ENCODE measurements around the gene OR5AU1. TPM values are rescaled to one million over a fixed set of nuclear protein-coding genes. Genes with fewer than 3 reads are reported as not detected.

OR5AU1 gene
- total RNA-seq = not detected
- long read RNA-seq = 0 reads

DNA sequence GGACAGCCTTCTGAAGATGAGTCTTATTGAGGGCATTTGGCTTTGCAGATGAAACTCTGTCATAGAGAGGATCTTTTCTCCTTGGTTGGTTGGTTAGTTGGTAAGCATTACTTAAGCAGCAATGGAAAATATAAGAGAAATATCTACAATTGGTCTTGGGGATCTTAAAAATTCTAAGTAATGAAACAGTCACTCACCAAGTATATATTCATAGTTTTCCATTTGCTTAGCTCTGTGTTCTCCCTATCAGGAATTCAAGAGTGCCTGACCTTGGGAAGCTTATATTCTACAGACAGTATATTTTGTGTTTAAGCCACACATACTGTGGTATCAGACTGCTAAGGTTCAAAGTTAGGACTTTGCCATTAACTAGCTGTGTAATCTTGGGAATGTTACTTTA lies at the start of gene OR5AU1:
TSS of gene OR5AU1 (minus strand) at position 101 of the 400 bp plus-strand sequence. CDS start 191 bp downstream, outside the sequence.
- H3K9me3 ChIP-seq (replicated peaks) = no peaks in the 10 kb centered on the region
- H3K4me3 ChIP-seq = no peak within 1 kb of the TSS
- no peaks in the 10 kb centered on the region for H3K4me1 ChIP-seq
- TF ChIP-seq, protein P1, sequence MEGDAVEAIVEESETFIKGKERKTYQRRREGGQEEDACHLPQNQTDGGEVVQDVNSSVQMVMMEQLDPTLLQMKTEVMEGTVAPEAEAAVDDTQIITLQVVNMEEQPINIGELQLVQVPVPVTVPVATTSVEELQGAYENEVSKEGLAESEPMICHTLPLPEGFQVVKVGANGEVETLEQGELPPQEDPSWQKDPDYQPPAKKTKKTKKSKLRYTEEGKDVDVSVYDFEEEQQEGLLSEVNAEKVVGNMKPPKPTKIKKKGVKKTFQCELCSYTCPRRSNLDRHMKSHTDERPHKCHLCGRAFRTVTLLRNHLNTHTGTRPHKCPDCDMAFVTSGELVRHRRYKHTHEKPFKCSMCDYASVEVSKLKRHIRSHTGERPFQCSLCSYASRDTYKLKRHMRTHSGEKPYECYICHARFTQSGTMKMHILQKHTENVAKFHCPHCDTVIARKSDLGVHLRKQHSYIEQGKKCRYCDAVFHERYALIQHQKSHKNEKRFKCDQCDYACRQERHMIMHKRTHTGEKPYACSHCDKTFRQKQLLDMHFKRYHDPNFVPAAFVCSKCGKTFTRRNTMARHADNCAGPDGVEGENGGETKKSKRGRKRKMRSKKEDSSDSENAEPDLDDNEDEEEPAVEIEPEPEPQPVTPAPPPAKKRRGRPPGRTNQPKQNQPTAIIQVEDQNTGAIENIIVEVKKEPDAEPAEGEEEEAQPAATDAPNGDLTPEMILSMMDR (IDR thresholded peaks at IDR 0.05; ENCODE audit: borderline replicate concordance) = no peak
- peaks cover 18% of the 10 kb centered on the region for H3K27me3 ChIP-seq (ENCODE audit: low read depth)
- H3K27ac ChIP-seq (replicated peaks) = no peak within 1 kb of the TSS
- H3K36me3 ChIP-seq = no peaks in the 10 kb centered on the region
- no peak for DNase-seq
- intact Hi-C loops (cut with micrococcal nuclease) = no loop called here

DNA sequence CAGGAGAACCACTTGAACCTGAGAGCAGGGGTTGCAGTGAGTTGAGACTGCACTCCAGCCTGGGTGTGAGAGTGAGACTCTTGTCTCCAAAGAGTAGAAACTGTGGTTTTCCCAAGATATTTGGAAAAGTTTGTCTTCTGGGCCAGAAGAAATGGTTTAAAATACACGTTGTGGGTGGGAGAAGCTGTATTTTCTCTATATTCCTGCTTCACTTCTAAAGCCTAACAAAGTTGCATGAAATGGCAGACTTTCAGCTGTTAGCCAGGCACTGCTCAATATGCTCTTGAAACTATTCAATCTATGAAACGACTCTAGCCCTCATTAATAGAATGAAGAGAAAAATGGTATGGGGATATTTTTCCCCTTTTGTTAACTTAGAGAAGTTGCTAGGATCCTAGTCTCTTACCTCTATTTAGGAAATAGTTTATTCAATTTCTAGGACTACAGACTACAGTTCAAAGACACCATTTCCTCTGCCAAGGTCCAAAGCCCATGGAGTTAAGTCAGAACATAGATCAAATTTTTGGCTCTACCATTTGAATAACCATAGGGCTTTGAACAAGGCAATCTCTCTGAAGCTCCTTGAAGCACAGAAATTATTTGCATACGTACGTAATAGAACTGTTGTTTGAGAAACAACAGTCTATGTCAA lies 49.3 kb upstream of the OR5AU1 start:
- Histone ChIP-seq H3K4me3 (no peak overlapping the region), H3K27me3 (ENCODE audit: low read depth) (no peaks in the 10 kb centered on the region), H3K36me3 (peaks cover 41% of the 10 kb centered on the region), H3K4me1 (peaks cover 12% of the 10 kb centered on the region), H3K9me3 (replicated peaks) (no peaks in the 10 kb centered on the region), H3K27ac (replicated peaks) (no peak overlapping the region)
- no peak for DNase-seq
- intact Hi-C loops (cut with micrococcal nuclease) = no loop called here
- TF ChIP-seq, protein P1 (IDR thresholded peaks at IDR 0.05; ENCODE audit: borderline replicate concordance) = no peak

DNA sequence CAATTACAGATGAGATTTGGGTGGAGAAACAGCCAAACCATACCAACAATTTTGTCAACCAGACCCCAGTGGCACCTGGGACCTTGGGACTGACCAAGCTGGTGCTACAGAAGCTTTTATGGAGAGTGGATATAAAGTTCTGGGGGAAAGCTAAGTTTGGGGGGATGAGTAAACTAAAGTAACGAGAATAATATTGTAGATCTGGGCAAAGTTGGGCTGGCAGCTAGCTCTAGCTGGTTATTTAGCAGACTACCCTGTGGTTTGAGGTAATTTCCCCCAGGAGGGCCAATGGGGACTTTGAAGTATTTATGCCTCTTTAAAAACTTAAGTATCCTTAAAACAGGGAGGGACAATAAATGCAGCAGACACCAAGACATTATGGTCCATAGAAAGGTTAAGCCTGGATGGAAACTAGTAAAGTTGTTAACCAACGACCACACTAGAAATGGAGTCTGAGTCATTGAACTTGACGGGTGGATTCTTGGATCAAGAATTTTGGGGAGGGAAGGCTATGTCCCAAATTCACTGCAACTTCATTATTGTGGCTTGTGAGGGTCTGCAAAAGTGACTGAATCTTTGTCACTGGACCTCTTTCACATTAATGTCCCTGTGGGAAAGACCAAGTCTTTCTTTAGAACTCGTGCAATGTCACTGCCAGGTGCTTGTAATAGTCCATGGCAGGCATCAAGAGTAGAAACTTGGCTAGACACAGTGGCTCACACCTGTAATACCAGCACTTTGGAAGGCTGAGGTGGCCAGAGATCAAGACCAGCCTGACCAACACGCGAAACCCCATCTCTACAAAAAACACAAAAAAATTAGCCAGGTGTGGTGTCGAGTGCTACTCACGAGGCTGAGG lies 48.5 kb upstream of the OR5AU1 start:
- Histone ChIP-seq H3K9me3 (replicated peaks) (no peaks in the 10 kb centered on the region), H3K4me1 (peaks cover 12% of the 10 kb centered on the region), H3K27ac (replicated peaks) (no peak overlapping the region), H3K4me3 (no peak overlapping the region), H3K27me3 (ENCODE audit: low read depth) (no peaks in the 10 kb centered on the region), H3K36me3 (peaks cover 34% of the 10 kb centered on the region)
- DNase-seq = no peak
- intact Hi-C loops (cut with micrococcal nuclease) = no loop called here
- TF ChIP-seq, protein P1 (IDR thresholded peaks at IDR 0.05; ENCODE audit: borderline replicate concordance) = no peak

DNA sequence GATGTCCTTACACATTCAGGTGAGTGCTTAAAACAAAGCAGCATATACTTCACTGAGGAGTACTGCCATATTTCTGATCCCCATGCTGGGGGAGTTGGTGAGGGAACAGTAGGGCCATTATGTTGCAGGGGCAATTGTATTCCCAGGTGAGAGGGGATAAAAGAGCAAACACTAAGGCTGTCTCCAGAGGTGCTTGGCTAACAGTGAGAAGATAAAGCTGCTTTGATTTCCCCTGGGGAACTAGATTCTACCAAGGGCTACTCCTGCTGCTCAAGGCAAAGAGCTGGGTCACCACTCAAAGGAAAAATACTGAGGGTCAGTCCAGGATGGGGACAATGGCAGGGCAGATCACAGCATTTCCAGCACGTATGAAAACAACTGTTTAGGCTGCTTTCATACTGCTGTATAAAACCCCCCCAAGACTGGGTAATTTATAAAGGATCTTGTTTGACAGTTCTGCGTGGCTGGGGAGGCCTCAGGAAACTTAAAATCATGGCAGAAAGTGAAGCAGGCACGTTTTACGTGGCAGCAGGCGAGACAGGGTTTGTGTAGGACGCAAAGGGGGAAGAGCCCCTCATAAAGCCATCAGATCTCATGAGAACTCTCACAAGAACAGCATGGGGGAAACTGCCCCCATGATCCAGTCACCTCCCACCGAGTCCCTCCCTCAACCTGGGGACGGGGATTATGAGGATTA lies 47.8 kb upstream of the OR5AU1 start:
- H3K9me3 ChIP-seq (replicated peaks) = no peaks in the 10 kb centered on the region
- H3K4me3 ChIP-seq = no peak overlapping the region
- peaks cover 12% of the 10 kb centered on the region for H3K4me1 ChIP-seq
- TF ChIP-seq, protein P1 (IDR thresholded peaks at IDR 0.05; ENCODE audit: borderline replicate concordance) = no peak
- DNase-seq = no peak
- H3K36me3 ChIP-seq = peaks cover 26% of the 10 kb centered on the region
- H3K27ac ChIP-seq (replicated peaks) = no peak overlapping the region
- intact Hi-C loops (cut with micrococcal nuclease) = no loop called here
- H3K27me3 ChIP-seq (ENCODE audit: low read depth) = no peaks in the 10 kb centered on the region

Measured in left ventricle myocardium inferior (tissue), 1 donor.